GM21529 (cell line): Measurements from ENCODE around the gene PDE7B.
"Not testable (repeated sequence)": the region's sequence is repeated elsewhere in the genome, so short reads cannot be mapped to it uniquely, and the experiment has no call there.

Experiments used
- ATAC-seq: cut with Tn5 transposase; IDR thresholded peaks from one replicate; pipeline ENCODE4 v1.9.1; 2021; ENCODE audit not compliant: unreplicated experiment

PDE7B gene

GRCh38 chr6:136216503-136217401 is 365.3 kb downstream of the PDE7B start:
- no peak for ATAC-seq

- not testable (repeated sequence) for ATAC-seq
These were observed 373.5 kb downstream of the PDE7B start for GRCh38 chr6:136224974-136225373.

- no peak for ATAC-seq
These were observed 374.0 kb downstream of the PDE7B start for GRCh38 chr6:136225496-136225895.

GRCh38 chr6:136226027-136226673 is 374.6 kb downstream of the PDE7B start:
- peak; percentile 82 for ATAC-seq

GRCh38 chr6:136226674-136227377 is 375.3 kb downstream of the PDE7B start:
- peak; percentile 18 for ATAC-seq

GRCh38 chr6:136228814-136229213 is 377.3 kb downstream of the PDE7B start:
- no peak for ATAC-seq

GRCh38 chr6:136230219-136230853 is 378.8 kb downstream of the PDE7B start:
- no peak for ATAC-seq

GRCh38 chr6:136232701-136233100 is 381.2 kb downstream of the PDE7B start:
- no peak for ATAC-seq

- no peak for ATAC-seq
These were observed 383.7 kb downstream of the PDE7B start for GRCh38 chr6:136235233-136235564.

- no peak for ATAC-seq
These were observed 385.2 kb downstream of the PDE7B start for GRCh38 chr6:136236466-136237293.

- no peak for ATAC-seq
These were observed 392.6 kb downstream of the PDE7B start for GRCh38 chr6:136244061-136244616.
